ENCODE results near the gene HNRNPDL. TPM values are rescaled to one million over a fixed set of nuclear protein-coding genes. Genes with fewer than 3 reads are reported as not detected.
"Not testable (repeated sequence)": the region's sequence is repeated elsewhere in the genome, so short reads cannot be mapped to it uniquely, and the experiment has no call there.

HNRNPDL gene
- total and polyA plus RNA-seq, 12 donors = 129 to 184 (median 151) TPM

DNA sequence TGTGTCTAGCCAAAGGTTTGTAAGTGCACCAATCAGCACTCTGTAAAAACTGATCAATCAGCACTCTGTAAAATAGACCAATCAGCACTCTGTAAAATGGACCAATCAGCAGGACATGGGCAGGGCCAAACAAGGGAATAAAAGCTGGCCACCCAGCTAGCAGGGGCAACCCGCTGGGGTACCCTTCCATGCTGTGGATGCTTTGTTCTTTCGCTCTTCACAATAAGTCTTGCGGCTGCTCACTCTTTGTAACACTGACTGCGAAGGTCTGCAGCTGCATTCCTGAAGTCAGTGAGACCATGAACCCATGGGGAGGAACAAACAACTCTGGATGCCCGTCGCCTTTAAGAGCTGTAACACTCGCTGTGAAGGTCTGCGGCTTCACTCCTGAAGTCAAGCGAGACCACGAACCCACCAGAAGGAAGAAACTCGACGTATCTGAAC is 14.3 kb downstream of the HNRNPDL start:
- H3K4me1 ChIP-seq = no peaks in the 10 kb centered on the region
- H3K36me3 ChIP-seq = no peaks in the 10 kb centered on the region
- TF ChIP-seq, protein P1, sequence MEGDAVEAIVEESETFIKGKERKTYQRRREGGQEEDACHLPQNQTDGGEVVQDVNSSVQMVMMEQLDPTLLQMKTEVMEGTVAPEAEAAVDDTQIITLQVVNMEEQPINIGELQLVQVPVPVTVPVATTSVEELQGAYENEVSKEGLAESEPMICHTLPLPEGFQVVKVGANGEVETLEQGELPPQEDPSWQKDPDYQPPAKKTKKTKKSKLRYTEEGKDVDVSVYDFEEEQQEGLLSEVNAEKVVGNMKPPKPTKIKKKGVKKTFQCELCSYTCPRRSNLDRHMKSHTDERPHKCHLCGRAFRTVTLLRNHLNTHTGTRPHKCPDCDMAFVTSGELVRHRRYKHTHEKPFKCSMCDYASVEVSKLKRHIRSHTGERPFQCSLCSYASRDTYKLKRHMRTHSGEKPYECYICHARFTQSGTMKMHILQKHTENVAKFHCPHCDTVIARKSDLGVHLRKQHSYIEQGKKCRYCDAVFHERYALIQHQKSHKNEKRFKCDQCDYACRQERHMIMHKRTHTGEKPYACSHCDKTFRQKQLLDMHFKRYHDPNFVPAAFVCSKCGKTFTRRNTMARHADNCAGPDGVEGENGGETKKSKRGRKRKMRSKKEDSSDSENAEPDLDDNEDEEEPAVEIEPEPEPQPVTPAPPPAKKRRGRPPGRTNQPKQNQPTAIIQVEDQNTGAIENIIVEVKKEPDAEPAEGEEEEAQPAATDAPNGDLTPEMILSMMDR (IDR thresholded peaks at IDR 0.05) = no peak
- H3K27me3 ChIP-seq = no peaks in the 10 kb centered on the region
- DNase-seq (no peak), ATAC-seq (no peak)
- peaks cover 0 to 6% (median 0%) of the 10 kb centered on the region in 11 donors for H3K9me3 ChIP-seq
- intact Hi-C loops (cut with DNase I) = no loop called here
- 90 to 93% methylated on average over 12 of the region's 12 CpGs for WGBS, 2 donors
- H3K4me3 ChIP-seq = no peak overlapping the region
- H3K27ac ChIP-seq = no peak overlapping the region

GRCh38 chr4:82415061-82415460 is 15.2 kb downstream of the HNRNPDL start:
- DNase-seq; intact Hi-C loops (cut with DNase I); H3K36me3 ChIP-seq; H3K27ac ChIP-seq; H3K9me3 ChIP-seq; H3K4me1 ChIP-seq; H3K4me3 ChIP-seq; H3K27me3 ChIP-seq: not testable (repeated sequence)
- 88 to 89% methylated on average over 11 of the region's 11 CpGs for WGBS, 2 donors
- ATAC-seq = peak in 4 of 8 donors; percentile 11 to 79 (median 40)

GRCh38 chr4:82403725-82404124 is 26.5 kb downstream of the HNRNPDL start:
- 74 to 79% methylated on average over 1 of the region's 1 CpG for WGBS, 2 donors
- intact Hi-C loops (cut with DNase I) = no loop called here

GRCh38 chr4:82402196-82402775 is 28.0 kb downstream of the HNRNPDL start:
- ATAC-seq (no peak), DNase-seq (no peak)
- 93 to 94% methylated on average over 17 of the region's 17 CpGs for WGBS, 2 donors
- no peak overlapping the region for H3K4me3 ChIP-seq
- no peaks in the 10 kb centered on the region for H3K27me3 ChIP-seq
- no peaks in the 10 kb centered on the region for H3K9me3 ChIP-seq
- intact Hi-C loops (cut with DNase I) = no loop called here
- H3K36me3 ChIP-seq = no peaks in the 10 kb centered on the region
- no peaks in the 10 kb centered on the region for H3K4me1 ChIP-seq
- TF ChIP-seq, protein P1 (IDR thresholded peaks at IDR 0.05) = no peak
- H3K27ac ChIP-seq = no peak overlapping the region

More at GRCh38 chr4:82403725-82404124, 26.5 kb downstream of the HNRNPDL start:
- TF ChIP-seq, protein P1 (IDR thresholded peaks at IDR 0.05) = no peak
- Histone ChIP-seq H3K27ac (no peak overlapping the region), H3K4me1 (no peaks in the 10 kb centered on the region), H3K4me3 (no peak overlapping the region), H3K27me3 (no peaks in the 10 kb centered on the region), H3K9me3 (no peaks in the 10 kb centered on the region), H3K36me3 (no peaks in the 10 kb centered on the region)
- DNase-seq (no peak), ATAC-seq (no peak)

DNA sequence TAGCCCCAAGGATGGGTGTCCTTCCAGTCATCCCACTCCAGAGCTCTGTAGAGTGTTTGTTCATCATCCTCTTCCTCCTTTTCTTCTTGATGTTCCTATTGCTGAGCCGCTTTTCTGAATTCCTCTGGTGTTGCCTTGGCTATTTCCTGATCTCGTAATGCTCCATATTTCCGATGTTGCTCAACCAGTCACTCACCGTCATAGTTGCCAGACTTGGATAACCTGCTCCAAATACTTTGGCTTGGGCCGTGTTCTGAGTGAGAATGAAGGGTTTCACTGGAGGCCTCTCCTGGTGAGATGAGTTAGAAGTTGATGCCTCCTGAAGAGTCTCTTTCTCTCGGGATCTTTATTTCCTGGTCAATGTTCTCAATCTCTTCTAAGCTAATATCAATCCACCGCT is 28.7 kb downstream of the HNRNPDL start:
- Histone ChIP-seq H3K9me3 (no peaks in the 10 kb centered on the region), H3K27me3 (no peaks in the 10 kb centered on the region), H3K36me3 (no peaks in the 10 kb centered on the region), H3K4me1 (no peaks in the 10 kb centered on the region), H3K4me3 (no peak overlapping the region), H3K27ac (no peak overlapping the region)
- TF ChIP-seq, protein P1 (IDR thresholded peaks at IDR 0.05) = no peak
- DNase-seq (no peak), ATAC-seq (no peak)
- 92 to 95% methylated on average over 7 of the region's 7 CpGs for WGBS, 2 donors
- intact Hi-C loops (cut with DNase I) = no loop called here

Measured in heart right ventricle (tissue), 16 donors.